Upper lobe of left lung (tissue), 4 donors: ENCODE results near the gene THRAP3.

Source experiments
- CTCF ChIP-seq, 6 experiments: fragments of 450-650 bp in 4 of 6; fragments of 200-600 bp in 2 of 6; sonication (generic) in 2 of 6; IDR thresholded peaks; one replicate each; pipeline ENCODE4 v1.5.1; 2016 to 2019; ENCODE audit warnings: antibody characterized with exemption in 6 of 6
- EP300 ChIP-seq, 4 donors: sonication (generic); formaldehyde crosslinking; IDR thresholded peaks; one replicate each; pipeline ENCODE4 v1.5.1; 2017; ENCODE audit warnings: antibody characterized with exemption in 4 of 4, control low read depth in 2 of 4

- TF ChIP-seq CTCF (IDR thresholded peaks at IDR 0.05) (no peak), EP300 (IDR thresholded peaks at IDR 0.05) (no peak)
These were observed 50.0 kb downstream of the THRAP3 start for GRCh38 chr1:36274201-36274600.
